Fibroblast of skin of back (primary cell): Measurements from ENCODE around the gene MC1R.
"Not testable (repeated sequence)": the region's sequence is repeated elsewhere in the genome, so short reads cannot be mapped to it uniquely, and the experiment has no call there.

Experiments
- DNase-seq: peaks from one replicate; pipeline ENCODE4 v3.0.0-alpha.2; 2013

Gene MC1R

GRCh38 chr16:89935620-89936019 is 17.0 kb downstream of the MC1R start:
- DNase-seq: not testable (repeated sequence)

- DNase-seq: no peak
Measured at GRCh38 chr16:89936034-89936433, 17.4 kb downstream of the MC1R start.

GRCh38 chr16:89936508-89936907 is 17.8 kb downstream of the MC1R start:
- DNase-seq: no peak

- DNase-seq: no peak
Measured at GRCh38 chr16:89936981-89937380, 18.3 kb downstream of the MC1R start.

- no peak for DNase-seq
Measured at GRCh38 chr16:89938175-89938885, 19.7 kb downstream of the MC1R start.

GRCh38 chr16:89944773-89945172 is 26.1 kb downstream of the MC1R start:
- no peak for DNase-seq

GRCh38 chr16:89945654-89946053 is 27.0 kb downstream of the MC1R start:
- no peak for DNase-seq

- no peak for DNase-seq
Measured at GRCh38 chr16:89946515-89946914, 27.9 kb downstream of the MC1R start.

- DNase-seq: no peak
Measured at GRCh38 chr16:89949121-89949742, 30.6 kb downstream of the MC1R start.

- no peak for DNase-seq
Measured at GRCh38 chr16:89949756-89950155, 31.1 kb downstream of the MC1R start.

- DNase-seq: no peak
Measured at GRCh38 chr16:89951509-89951908, 32.8 kb downstream of the MC1R start.

GRCh38 chr16:89952049-89952448 is 33.4 kb downstream of the MC1R start:
- DNase-seq: no peak

- no peak for DNase-seq
Measured at GRCh38 chr16:89952551-89952950, 33.9 kb downstream of the MC1R start.

- no peak for DNase-seq
Measured at GRCh38 chr16:89953671-89954406, 35.2 kb downstream of the MC1R start.

- no peak for DNase-seq
Measured at GRCh38 chr16:89954462-89954861, 35.8 kb downstream of the MC1R start.

- no peak for DNase-seq
Measured at GRCh38 chr16:89955001-89955685, 36.5 kb downstream of the MC1R start.

- DNase-seq: no peak
Measured at GRCh38 chr16:89956505-89957215, 38.0 kb downstream of the MC1R start.

- DNase-seq: no peak
Measured at GRCh38 chr16:89957216-89957785, 38.6 kb downstream of the MC1R start.

- DNase-seq: peak; percentile 42
Measured at GRCh38 chr16:89958068-89958467, 39.4 kb downstream of the MC1R start.

GRCh38 chr16:89958596-89958995 is 39.9 kb downstream of the MC1R start:
- no peak for DNase-seq

GRCh38 chr16:89960966-89961365 is 42.3 kb downstream of the MC1R start:
- DNase-seq: no peak

- no peak for DNase-seq
Measured at GRCh38 chr16:89961920-89962319, 43.3 kb downstream of the MC1R start.
